Astrocyte of the cerebellum (primary cell): ENCODE measurements around the gene ATXN1L.
"Not testable (repeated sequence)": the region's sequence is repeated elsewhere in the genome, so short reads cannot be mapped to it uniquely, and the experiment has no call there.

Experiments
- DNase-seq: peaks from one replicate; pipeline ENCODE4 v3.0.0-alpha.2; 2011; ENCODE audit warnings: low read depth
- H3K4me3 ChIP-seq: 2 replicates; pipeline ENCODE4 v1.5.1; 2011; ENCODE audit warnings: mild to moderate bottlenecking, low read depth, low read length, moderate library complexity
- CTCF ChIP-seq: IDR thresholded peaks from 2 replicates; pipeline ENCODE4 v1.5.1; 2012; ENCODE audit warnings: low read length, low read depth, moderate library complexity, mild to moderate bottlenecking; ENCODE audit errors: missing control alignments
- in situ Hi-C: cut with HindIII; loops from 2 replicates; pipeline ENCODE4 v1.10.0; 2017; ENCODE audit warnings: low sequenced_read_pairs

ATXN1L gene

GRCh38 chr16:71899171-71899570 lies 53.4 kb downstream of the ATXN1L start:
- no peak for TF ChIP-seq CTCF
- in situ Hi-C loops = no loop called here
- no peak for DNase-seq
- no peak overlapping the region for H3K4me3 ChIP-seq

GRCh38 chr16:71902656-71903365 lies 57.0 kb downstream of the ATXN1L start:
- no peak for DNase-seq
- TF ChIP-seq CTCF = no peak
- no peak overlapping the region for H3K4me3 ChIP-seq
- in situ Hi-C loops = no loop called here

DNA sequence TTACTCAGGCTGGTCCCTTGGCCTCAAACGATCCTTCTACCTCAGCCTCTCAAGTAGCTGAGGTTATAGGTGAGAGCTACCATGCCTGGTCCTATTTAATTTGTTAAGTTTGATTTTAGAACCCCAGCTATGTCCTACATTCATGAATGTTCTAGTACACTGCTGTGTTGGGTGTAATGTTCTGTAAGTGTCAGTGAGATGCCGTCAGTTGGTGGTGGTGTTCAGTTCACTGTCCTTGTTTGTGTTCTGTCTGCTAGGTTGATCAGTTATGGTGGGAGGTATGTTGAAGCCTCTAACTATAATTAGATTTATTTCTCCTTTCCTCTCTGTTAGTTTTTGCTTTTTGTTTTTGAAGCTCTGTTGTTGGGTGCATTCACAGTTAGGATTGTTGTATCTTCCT lies 57.8 kb downstream of the ATXN1L start:
- DNase-seq = no peak
- no peak for TF ChIP-seq CTCF
- no peak overlapping the region for H3K4me3 ChIP-seq
- in situ Hi-C loops = no loop called here

- in situ Hi-C loops = no loop called here
- no peak for TF ChIP-seq CTCF
- no peak for DNase-seq
- H3K4me3 ChIP-seq = no peak overlapping the region
Measured at GRCh38 chr16:71904239-71904638, 58.5 kb downstream of the ATXN1L start.

DNA sequence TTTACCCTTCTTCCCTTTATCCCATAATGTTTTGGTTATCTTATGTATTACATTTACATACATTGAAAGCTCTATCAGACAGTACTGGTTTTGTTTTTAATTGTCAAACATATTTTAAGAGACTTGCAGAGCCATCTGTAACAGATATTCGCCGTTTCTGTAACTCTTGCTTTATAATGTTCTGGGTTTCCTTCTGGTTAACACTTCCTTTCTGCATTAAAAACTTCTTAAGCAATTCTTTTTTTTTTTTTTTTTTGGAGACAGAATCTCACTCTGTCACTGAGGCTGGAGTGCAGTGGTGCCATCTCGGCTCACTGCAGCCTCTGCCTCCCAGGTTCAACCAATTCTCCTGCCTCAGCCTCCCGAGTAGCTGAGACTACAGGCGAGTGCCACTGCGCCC lies 60.0 kb downstream of the ATXN1L start:
- H3K4me3 ChIP-seq, in situ Hi-C loops, DNase-seq: not testable (repeated sequence)
